ENCODE data around the gene PSTPIP2.

DNA sequence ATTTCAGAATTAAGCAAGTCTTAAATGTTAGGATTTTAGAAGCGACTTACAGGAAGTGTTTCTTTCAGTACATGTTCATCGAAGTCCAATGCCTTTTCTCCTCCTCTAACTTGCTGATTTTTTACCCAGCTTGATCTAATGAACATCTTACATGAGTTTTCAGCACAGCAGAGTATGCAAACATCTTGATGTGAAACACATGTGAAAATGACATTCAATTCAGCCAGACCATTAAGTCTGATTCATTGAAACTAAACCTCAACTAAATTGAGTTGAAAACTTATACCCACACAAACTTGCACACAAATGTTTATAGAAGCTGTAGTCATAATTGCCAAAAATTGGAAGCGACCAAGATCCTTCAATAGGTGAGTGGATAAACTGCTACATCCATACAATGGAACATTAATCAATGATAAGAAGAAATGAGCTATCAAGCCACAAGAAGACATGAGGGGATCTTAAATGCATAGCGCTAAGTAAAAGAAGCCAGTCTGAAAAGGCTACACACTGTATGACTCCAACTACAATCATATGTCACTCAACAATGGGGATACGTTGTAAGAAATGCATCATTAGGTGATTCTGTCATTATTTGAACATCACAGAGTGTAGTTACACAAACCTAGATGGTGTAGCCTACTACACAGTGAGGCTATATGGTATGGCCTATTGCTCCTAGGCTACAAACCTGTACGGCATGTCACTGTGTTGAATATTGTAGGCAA is 18.5 kb downstream of the PSTPIP2 start:
- TF ChIP-seq, protein P1, sequence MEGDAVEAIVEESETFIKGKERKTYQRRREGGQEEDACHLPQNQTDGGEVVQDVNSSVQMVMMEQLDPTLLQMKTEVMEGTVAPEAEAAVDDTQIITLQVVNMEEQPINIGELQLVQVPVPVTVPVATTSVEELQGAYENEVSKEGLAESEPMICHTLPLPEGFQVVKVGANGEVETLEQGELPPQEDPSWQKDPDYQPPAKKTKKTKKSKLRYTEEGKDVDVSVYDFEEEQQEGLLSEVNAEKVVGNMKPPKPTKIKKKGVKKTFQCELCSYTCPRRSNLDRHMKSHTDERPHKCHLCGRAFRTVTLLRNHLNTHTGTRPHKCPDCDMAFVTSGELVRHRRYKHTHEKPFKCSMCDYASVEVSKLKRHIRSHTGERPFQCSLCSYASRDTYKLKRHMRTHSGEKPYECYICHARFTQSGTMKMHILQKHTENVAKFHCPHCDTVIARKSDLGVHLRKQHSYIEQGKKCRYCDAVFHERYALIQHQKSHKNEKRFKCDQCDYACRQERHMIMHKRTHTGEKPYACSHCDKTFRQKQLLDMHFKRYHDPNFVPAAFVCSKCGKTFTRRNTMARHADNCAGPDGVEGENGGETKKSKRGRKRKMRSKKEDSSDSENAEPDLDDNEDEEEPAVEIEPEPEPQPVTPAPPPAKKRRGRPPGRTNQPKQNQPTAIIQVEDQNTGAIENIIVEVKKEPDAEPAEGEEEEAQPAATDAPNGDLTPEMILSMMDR (IDR thresholded peaks at IDR 0.05) = no peak
- no peak for TF ChIP-seq POLR2AphosphoS5 (IDR thresholded peaks at IDR 0.05)

Data from prostate gland (tissue), 2 donors.